H9 (cell line): ENCODE measurements around the gene TRMT11. TPM values are rescaled to one million over a fixed set of nuclear protein-coding genes. Genes with fewer than 3 reads are reported as not detected.
A peak's percentile ranks its signal among the peaks of the same experiment; 100 is the strongest.

Experiments
- DNase-seq: peaks from one replicate; pipeline ENCODE4 v3.0.0-alpha.2; 2017
- H2AFZ ChIP-seq: one replicate; pipeline ENCODE4 v1.6.1; 2013; ENCODE audit warnings: mild to moderate bottlenecking, low read length, control low read depth, moderate library complexity
- H2AK5ac ChIP-seq: 2 replicates; pipeline ENCODE4 v1.6.1; 2013; ENCODE audit warnings: low read length, control low read depth, mixed read lengths; ENCODE audit not compliant: insufficient read length
- H2BK120ac ChIP-seq: one replicate; pipeline ENCODE4 v1.6.1; 2013; ENCODE audit warnings: low read depth, mild to moderate bottlenecking, low read length, control low read depth, inconsistent platforms; ENCODE audit not compliant: poor library complexity, severe bottlenecking
- H2BK12ac ChIP-seq: 2 replicates; pipeline ENCODE4 v1.6.1; 2013; ENCODE audit warnings: low read length, control low read depth, mixed read lengths, low read depth; ENCODE audit not compliant: insufficient read length
- H2BK15ac ChIP-seq: 2 replicates; pipeline ENCODE4 v1.6.1; 2013; ENCODE audit warnings: low read depth, low read length, control low read depth
- H2BK20ac ChIP-seq: one replicate; pipeline ENCODE4 v1.6.1; 2013; ENCODE audit warnings: low read depth, mild to moderate bottlenecking, low read length, control low read depth, inconsistent platforms; ENCODE audit not compliant: poor library complexity, severe bottlenecking
- H2BK5ac ChIP-seq: 2 replicates; pipeline ENCODE4 v1.6.1; 2013; ENCODE audit warnings: low read length, control low read depth, mixed read lengths; ENCODE audit not compliant: insufficient read length
- H3K14ac ChIP-seq: 2 replicates; pipeline ENCODE4 v1.6.1; 2013; ENCODE audit warnings: low read length, control low read depth; ENCODE audit not compliant: insufficient read depth
- H3K18ac ChIP-seq: 2 replicates; pipeline ENCODE4 v1.6.1; 2013; ENCODE audit warnings: low read depth, mild to moderate bottlenecking, mixed read lengths, low read length, control low read depth; ENCODE audit not compliant: insufficient read length
- H3K23ac ChIP-seq: 2 replicates; pipeline ENCODE4 v1.6.1; 2013; ENCODE audit warnings: low read length, control low read depth, mixed read lengths, low read depth; ENCODE audit not compliant: insufficient read length
- H3K23me2 ChIP-seq: 2 replicates; pipeline ENCODE4 v1.6.1; 2013; ENCODE audit warnings: low read depth, mild to moderate bottlenecking, mixed read lengths, low read length, control low read depth; ENCODE audit not compliant: insufficient read length, poor library complexity, severe bottlenecking
- H3K27ac ChIP-seq: 2 replicates; pipeline ENCODE4 v1.5.1; 2013; ENCODE audit warnings: low read length, control low read depth, mixed read lengths, low read depth; ENCODE audit not compliant: insufficient read length
- H3K27me3 ChIP-seq: 2 replicates; pipeline ENCODE4 v1.6.1; 2013; ENCODE audit warnings: low read length, control low read depth, inconsistent platforms; ENCODE audit not compliant: insufficient read depth
- H3K4ac ChIP-seq: 2 replicates; pipeline ENCODE4 v1.6.1; 2013; ENCODE audit warnings: low read depth, mild to moderate bottlenecking, control low read depth, inconsistent platforms, low read length, moderate library complexity
- H3K4me1 ChIP-seq: 2 replicates; pipeline ENCODE4 v1.6.1; 2013; ENCODE audit warnings: low read length, control low read depth, inconsistent platforms; ENCODE audit not compliant: insufficient read depth
- H3K4me2 ChIP-seq: 2 replicates; pipeline ENCODE4 v1.6.1; 2013; ENCODE audit warnings: low read length, control low read depth, mixed read lengths; ENCODE audit not compliant: insufficient read length, insufficient read depth
- H3K56ac ChIP-seq: 2 replicates; pipeline ENCODE4 v1.6.1; 2013; ENCODE audit warnings: low read depth, mild to moderate bottlenecking, mixed read lengths, low read length, control low read depth; ENCODE audit not compliant: insufficient read length
- H3K79me1 ChIP-seq: 2 replicates; pipeline ENCODE4 v1.6.1; 2013; ENCODE audit warnings: low read depth, mild to moderate bottlenecking, moderate library complexity, low read length, control low read depth, inconsistent platforms; ENCODE audit not compliant: insufficient read depth, poor library complexity, severe bottlenecking
- H3K79me2 ChIP-seq: 2 replicates; pipeline ENCODE4 v1.6.1; 2013; ENCODE audit warnings: low read length, control low read depth, inconsistent platforms; ENCODE audit not compliant: insufficient read depth
- H3K9ac ChIP-seq: 2 replicates; pipeline ENCODE4 v1.6.1; 2013; ENCODE audit warnings: low read length, control low read depth, mixed read lengths; ENCODE audit not compliant: insufficient read length; ENCODE audit errors: extremely low read depth
- H3K9me3 ChIP-seq: one replicate; pipeline ENCODE4 v1.6.1; 2013; ENCODE audit warnings: low read depth, low read length, inconsistent platforms; ENCODE audit not compliant: control insufficient read depth
- H3T11ph ChIP-seq: one replicate; pipeline ENCODE4 v1.6.1; 2013; ENCODE audit warnings: mild to moderate bottlenecking, low read length, control low read depth, inconsistent platforms
- H4K20me1 ChIP-seq: one replicate; pipeline ENCODE4 v1.6.1; 2013; ENCODE audit not compliant: control insufficient read depth, insufficient read length, insufficient read depth
- H4K5ac ChIP-seq: 2 replicates; pipeline ENCODE4 v1.6.1; 2013; ENCODE audit warnings: low read depth, mild to moderate bottlenecking, mixed read lengths, low read length, control low read depth; ENCODE audit not compliant: insufficient read length
- H4K8ac ChIP-seq: replicated peaks from 2 replicates; pipeline ENCODE4 v1.6.1; 2013; ENCODE audit warnings: low read length, control low read depth, mixed read lengths, low read depth; ENCODE audit not compliant: insufficient read length
- H4K91ac ChIP-seq: 2 replicates; pipeline ENCODE4 v1.6.1; 2013; ENCODE audit warnings: low read depth, mild to moderate bottlenecking, moderate library complexity, mixed read lengths, low read length, control low read depth; ENCODE audit not compliant: insufficient read length
- H3K27ac Mint-ChIP-seq, 3 experiments: 2 replicates in 2 of 3; 3 replicates in 1 of 3; pipeline ENCODE4 v1.8.0; 2020 to 2021; ENCODE audit warnings: mixed read lengths in 3 of 3, mild to moderate bottlenecking in 1 of 3, moderate library complexity in 1 of 3
- H3K27me3 Mint-ChIP-seq: 2 replicates; pipeline ENCODE4 v1.8.0; 2021; ENCODE audit warnings: low read depth, mild to moderate bottlenecking, moderate library complexity, mixed read lengths
- H3K36me3 Mint-ChIP-seq, 3 experiments: 2 replicates in 2 of 3; 3 replicates in 1 of 3; pipeline ENCODE4 v1.8.0; 2020 to 2021; ENCODE audit warnings: low read depth in 3 of 3, mixed read lengths in 3 of 3; ENCODE audit not compliant: insufficient read depth in 1 of 3
- H3K4me1 Mint-ChIP-seq, 2 experiments: 2 replicates each; pipeline ENCODE4 v1.8.0; 2020; ENCODE audit warnings: mixed read lengths in 2 of 2
- H3K4me3 Mint-ChIP-seq, 2 experiments: 2 replicates in 1 of 2; 3 replicates in 1 of 2; pipeline ENCODE4 v1.8.0; 2020 to 2021; ENCODE audit warnings: mild to moderate bottlenecking in 2 of 2, mixed read lengths in 2 of 2, moderate library complexity in 1 of 2
- H3K9me3 Mint-ChIP-seq, 2 experiments: 2 replicates in 1 of 2; 3 replicates in 1 of 2; pipeline ENCODE4 v1.8.0; 2020; ENCODE audit warnings: mild to moderate bottlenecking in 2 of 2, mixed read lengths in 2 of 2, moderate library complexity in 1 of 2
- WGBS: extraction: QIAGEN DNeasy Blood & Tissue Kit; methylation state at CpG from one replicate; pipeline ENCODE4 v1.1.7; 2013; ENCODE audit warnings: missing lambda C conversion rate, low lambda C conversion rate, mixed read lengths; ENCODE audit not compliant: insufficient read length; ENCODE audit errors: extremely low coverage; 5-methylcytosine and 5-hydroxymethylcytosine counted together
- total RNA-seq: library from RNA; stranded (reverse); gene quantifications from 2 replicates; pipeline ENCODE4 v1.2.1, GENCODE V29; 2021
- TF ChIP-seq, protein P1 (sequence below): fragments of 200-600 bp; sonication (generic); conservative IDR thresholded peaks from 3 replicates; pipeline ENCODE4 v1.8.0; 2021; ENCODE audit warnings: antibody characterized with exemption, mild to moderate bottlenecking

Gene TRMT11
- total RNA-seq, 1 experiment from 2014 or later, result 31.1 TPM

GRCh38 chr6:125961117-125961516, 25.2 kb upstream of the TRMT11 start:
- Mint-ChIP-seq H3K27me3 (no peaks in the 10 kb centered on the region), H3K4me1 (peaks cover 1% of the 10 kb centered on the region in 2 experiments; a peak in 2 of 4 replicates), H3K36me3 (no peaks in the 10 kb centered on the region), H3K27ac (peak overlapping the region in 1 of 3 experiments; percentile 15; a peak in 1 of 7 replicates), H3K4me3 (no peak overlapping the region), H3K9me3 (no peaks in the 10 kb centered on the region)
- Histone ChIP-seq H3K9ac (no peak overlapping the region), H3K4me1 (0 out of 2 replicates have a peak, but pooled peaks cover 2% of the 10 kb centered on the region), H2BK5ac (no peak overlapping the region), H4K20me1 (no peaks in the 10 kb centered on the region), H3K56ac (no peak overlapping the region), H3K23me2 (no peaks in the 10 kb centered on the region), H2BK15ac (no peak overlapping the region), H2AFZ (no peak overlapping the region), H3T11ph (no peak overlapping the region), H3K4me2 (no peak overlapping the region), H2BK20ac (no peak overlapping the region), H2BK120ac (no peak overlapping the region), H3K27me3 (no peaks in the 10 kb centered on the region), H4K5ac (no peak overlapping the region), H3K79me1 (no peaks in the 10 kb centered on the region), H3K18ac (no peak overlapping the region), H4K8ac (no peak overlapping the region), H3K4ac (no peak overlapping the region), H3K14ac (no peak overlapping the region), H3K79me2 (no peaks in the 10 kb centered on the region), H3K23ac (no peak overlapping the region), H2BK12ac (no peak overlapping the region), H3K27ac (no peak overlapping the region), H2AK5ac (no peak overlapping the region), H4K91ac (no peak overlapping the region), H3K9me3 (no peaks in the 10 kb centered on the region)
- WGBS, result no CpG with 5 or more reads among the region's 3 CpGs
- no peak for DNase-seq
- TF ChIP-seq, protein P1, sequence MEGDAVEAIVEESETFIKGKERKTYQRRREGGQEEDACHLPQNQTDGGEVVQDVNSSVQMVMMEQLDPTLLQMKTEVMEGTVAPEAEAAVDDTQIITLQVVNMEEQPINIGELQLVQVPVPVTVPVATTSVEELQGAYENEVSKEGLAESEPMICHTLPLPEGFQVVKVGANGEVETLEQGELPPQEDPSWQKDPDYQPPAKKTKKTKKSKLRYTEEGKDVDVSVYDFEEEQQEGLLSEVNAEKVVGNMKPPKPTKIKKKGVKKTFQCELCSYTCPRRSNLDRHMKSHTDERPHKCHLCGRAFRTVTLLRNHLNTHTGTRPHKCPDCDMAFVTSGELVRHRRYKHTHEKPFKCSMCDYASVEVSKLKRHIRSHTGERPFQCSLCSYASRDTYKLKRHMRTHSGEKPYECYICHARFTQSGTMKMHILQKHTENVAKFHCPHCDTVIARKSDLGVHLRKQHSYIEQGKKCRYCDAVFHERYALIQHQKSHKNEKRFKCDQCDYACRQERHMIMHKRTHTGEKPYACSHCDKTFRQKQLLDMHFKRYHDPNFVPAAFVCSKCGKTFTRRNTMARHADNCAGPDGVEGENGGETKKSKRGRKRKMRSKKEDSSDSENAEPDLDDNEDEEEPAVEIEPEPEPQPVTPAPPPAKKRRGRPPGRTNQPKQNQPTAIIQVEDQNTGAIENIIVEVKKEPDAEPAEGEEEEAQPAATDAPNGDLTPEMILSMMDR, result no peak
